HL-60 (cell line): ENCODE measurements around the gene CHTF18.

Experiments
- POLR2AphosphoS5 ChIP-seq: IDR thresholded peaks from 2 replicates; pipeline ENCODE4 v1.6.1; 2012; ENCODE audit warnings: low read depth
- TF ChIP-seq, protein P1 (sequence below): IDR thresholded peaks from one replicate; pipeline ENCODE4 v1.5.1; 2011; ENCODE audit warnings: low read length, control low read depth, inconsistent platforms; ENCODE audit not compliant: insufficient read depth
- TF ChIP-seq, protein P2 (sequence below): IDR thresholded peaks from 2 replicates; pipeline ENCODE4 v1.6.1; 2012; ENCODE audit warnings: low read depth; ENCODE audit not compliant: insufficient replicate concordance

DNA sequence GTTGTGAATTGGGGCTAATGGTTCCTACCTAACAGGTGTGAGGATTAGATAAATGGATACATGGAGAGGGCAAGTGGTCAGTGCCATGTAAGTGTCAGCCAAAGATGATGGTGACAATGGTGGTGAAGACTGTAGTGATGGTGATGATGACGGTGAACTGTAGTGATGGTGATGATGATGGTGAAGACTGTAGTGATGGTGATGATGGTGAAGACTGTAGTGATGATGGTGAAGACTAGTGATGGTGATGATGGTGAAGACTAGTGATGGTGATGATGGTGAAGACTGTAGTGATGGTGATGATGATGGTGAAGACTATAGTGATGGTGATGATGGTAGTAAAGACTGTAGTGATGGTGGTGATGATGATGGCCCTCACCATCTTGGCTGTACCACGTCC lies 30.2 kb downstream of the CHTF18 start:
- TF ChIP-seq, protein P1, sequence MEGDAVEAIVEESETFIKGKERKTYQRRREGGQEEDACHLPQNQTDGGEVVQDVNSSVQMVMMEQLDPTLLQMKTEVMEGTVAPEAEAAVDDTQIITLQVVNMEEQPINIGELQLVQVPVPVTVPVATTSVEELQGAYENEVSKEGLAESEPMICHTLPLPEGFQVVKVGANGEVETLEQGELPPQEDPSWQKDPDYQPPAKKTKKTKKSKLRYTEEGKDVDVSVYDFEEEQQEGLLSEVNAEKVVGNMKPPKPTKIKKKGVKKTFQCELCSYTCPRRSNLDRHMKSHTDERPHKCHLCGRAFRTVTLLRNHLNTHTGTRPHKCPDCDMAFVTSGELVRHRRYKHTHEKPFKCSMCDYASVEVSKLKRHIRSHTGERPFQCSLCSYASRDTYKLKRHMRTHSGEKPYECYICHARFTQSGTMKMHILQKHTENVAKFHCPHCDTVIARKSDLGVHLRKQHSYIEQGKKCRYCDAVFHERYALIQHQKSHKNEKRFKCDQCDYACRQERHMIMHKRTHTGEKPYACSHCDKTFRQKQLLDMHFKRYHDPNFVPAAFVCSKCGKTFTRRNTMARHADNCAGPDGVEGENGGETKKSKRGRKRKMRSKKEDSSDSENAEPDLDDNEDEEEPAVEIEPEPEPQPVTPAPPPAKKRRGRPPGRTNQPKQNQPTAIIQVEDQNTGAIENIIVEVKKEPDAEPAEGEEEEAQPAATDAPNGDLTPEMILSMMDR, result no peak
- TF ChIP-seq, protein P2, sequence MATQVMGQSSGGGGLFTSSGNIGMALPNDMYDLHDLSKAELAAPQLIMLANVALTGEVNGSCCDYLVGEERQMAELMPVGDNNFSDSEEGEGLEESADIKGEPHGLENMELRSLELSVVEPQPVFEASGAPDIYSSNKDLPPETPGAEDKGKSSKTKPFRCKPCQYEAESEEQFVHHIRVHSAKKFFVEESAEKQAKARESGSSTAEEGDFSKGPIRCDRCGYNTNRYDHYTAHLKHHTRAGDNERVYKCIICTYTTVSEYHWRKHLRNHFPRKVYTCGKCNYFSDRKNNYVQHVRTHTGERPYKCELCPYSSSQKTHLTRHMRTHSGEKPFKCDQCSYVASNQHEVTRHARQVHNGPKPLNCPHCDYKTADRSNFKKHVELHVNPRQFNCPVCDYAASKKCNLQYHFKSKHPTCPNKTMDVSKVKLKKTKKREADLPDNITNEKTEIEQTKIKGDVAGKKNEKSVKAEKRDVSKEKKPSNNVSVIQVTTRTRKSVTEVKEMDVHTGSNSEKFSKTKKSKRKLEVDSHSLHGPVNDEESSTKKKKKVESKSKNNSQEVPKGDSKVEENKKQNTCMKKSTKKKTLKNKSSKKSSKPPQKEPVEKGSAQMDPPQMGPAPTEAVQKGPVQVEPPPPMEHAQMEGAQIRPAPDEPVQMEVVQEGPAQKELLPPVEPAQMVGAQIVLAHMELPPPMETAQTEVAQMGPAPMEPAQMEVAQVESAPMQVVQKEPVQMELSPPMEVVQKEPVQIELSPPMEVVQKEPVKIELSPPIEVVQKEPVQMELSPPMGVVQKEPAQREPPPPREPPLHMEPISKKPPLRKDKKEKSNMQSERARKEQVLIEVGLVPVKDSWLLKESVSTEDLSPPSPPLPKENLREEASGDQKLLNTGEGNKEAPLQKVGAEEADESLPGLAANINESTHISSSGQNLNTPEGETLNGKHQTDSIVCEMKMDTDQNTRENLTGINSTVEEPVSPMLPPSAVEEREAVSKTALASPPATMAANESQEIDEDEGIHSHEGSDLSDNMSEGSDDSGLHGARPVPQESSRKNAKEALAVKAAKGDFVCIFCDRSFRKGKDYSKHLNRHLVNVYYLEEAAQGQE, result no peak
- no peak for TF ChIP-seq POLR2AphosphoS5
